Endothelial cell of umbilical vein (primary cell): ENCODE measurements around the gene SMAD2. TPM values are rescaled to one million over a fixed set of nuclear protein-coding genes. Genes with fewer than 3 reads are reported as not detected.

Experiments used
- BruUV-seq: library from RNA; stranded (reverse); fragments of 400-500 nt; replicated peaks from 2 replicates; lab custom pipeline; 2021; lab: Mats Ljungman, UMichigan
- CTCF ChIA-PET: fragments of 300-600, 350-600 bp; sonication (Branson Sonifier 250); formaldehyde crosslinking; loops from one replicate; lab custom pipeline; 2021; ENCODE audit warnings: antibody characterized with exemption, inconsistent platforms; lab: Charles Lee
- POLR2A ChIA-PET: fragments of 300-600, 350-600 bp; sonication (Branson Sonifier 250); formaldehyde crosslinking; loops from one replicate; lab custom pipeline; 2021; ENCODE audit warnings: antibody characterized with exemption, inconsistent platforms; lab: Charles Lee
- DNase-seq: peaks from one replicate; pipeline ENCODE4 v3.0.0-alpha.2; 2011; ENCODE audit warnings: low read depth, low spot score
- FAIRE-seq: peaks from 2 replicates; lab custom pipeline; 2011; peaks lifted over from hg19 to GRCh38; lab: Jason Lieb, UNC
- H2AFZ ChIP-seq: 2 replicates; pipeline ENCODE4 v1.6.0; 2012; ENCODE audit warnings: low read depth, low read length, control low read depth, inconsistent platforms
- H3K27ac ChIP-seq: 2 replicates; pipeline ENCODE4 v1.5.1; 2011; ENCODE audit warnings: low read depth, mild to moderate bottlenecking, control low read depth, low read length, moderate library complexity; ENCODE audit not compliant: insufficient read depth
- H3K27me3 ChIP-seq, 2 experiments: 2 replicates each; pipeline versions ENCODE4 v1.6.0 to v1.6.1; 2011; ENCODE audit warnings: low read length in 2 of 2, mixed read lengths in 1 of 2; ENCODE audit not compliant: control insufficient read depth in 2 of 2, insufficient read depth in 2 of 2
- H3K36me3 ChIP-seq, 2 experiments: 2 replicates in 1 of 2; 3 replicates in 1 of 2; pipeline ENCODE4 v1.5.1; 2011; ENCODE audit warnings: low read length in 2 of 2, mild to moderate bottlenecking in 1 of 2, moderate library complexity in 1 of 2; ENCODE audit not compliant: control insufficient read depth in 2 of 2, insufficient read depth in 2 of 2; ENCODE audit errors: extremely low read depth in 1 of 2
- H3K4me1 ChIP-seq: 3 replicates; pipeline ENCODE4 v1.5.1; 2011; ENCODE audit warnings: mild to moderate bottlenecking, low read length; ENCODE audit not compliant: control insufficient read depth, insufficient read depth; ENCODE audit errors: extremely low read depth
- H3K4me2 ChIP-seq: 2 replicates; pipeline ENCODE4 v1.6.1; 2011; ENCODE audit warnings: low read length, control low read depth, mixed read lengths; ENCODE audit not compliant: insufficient read depth
- H3K4me3 ChIP-seq, 3 experiments: fragments of 200-600 bp in 1 of 3; sonication (generic), shearing (Covaris generic) in 1 of 3; replicated peaks in 1 of 3; 2 replicates each; pipeline ENCODE4 v1.5.1; 2011 to 2016; ENCODE audit warnings: control low read depth in 3 of 3, low read length in 3 of 3, mild to moderate bottlenecking in 2 of 3, inconsistent platforms in 1 of 3, low read depth in 1 of 3, moderate library complexity in 1 of 3; ENCODE audit not compliant: insufficient read depth in 1 of 3
- H3K79me2 ChIP-seq: 2 replicates; pipeline ENCODE4 v1.6.0; 2012; ENCODE audit warnings: low read length, inconsistent platforms; ENCODE audit not compliant: control insufficient read depth, insufficient read depth
- H3K9ac ChIP-seq: replicated peaks from 2 replicates; pipeline ENCODE3; 2011; ENCODE audit warnings: low read length, control low read depth; ENCODE audit not compliant: insufficient read depth; ENCODE audit errors: extremely low read depth
- H3K9me1 ChIP-seq: replicated peaks from 3 replicates; pipeline ENCODE4 v1.6.0; 2011; ENCODE audit warnings: mild to moderate bottlenecking, low read length; ENCODE audit not compliant: control insufficient read depth, insufficient read depth; ENCODE audit errors: extremely low read depth
- H3K9me3 ChIP-seq: replicated peaks from 2 replicates; pipeline ENCODE4 v1.5.1; 2012; ENCODE audit warnings: low read length, inconsistent platforms; ENCODE audit not compliant: control insufficient read depth, insufficient read depth
- H4K20me1 ChIP-seq: replicated peaks from 2 replicates; pipeline ENCODE3; 2011; ENCODE audit warnings: mild to moderate bottlenecking, low read length; ENCODE audit not compliant: control insufficient read depth, insufficient read depth; ENCODE audit errors: extremely low read depth
- EZH2 ChIP-seq: IDR thresholded peaks from 2 replicates; pipeline ENCODE4 v1.6.1; 2012; ENCODE audit warnings: borderline replicate concordance, low read depth, mild to moderate bottlenecking, moderate library complexity, low read length, inconsistent platforms; ENCODE audit not compliant: severe bottlenecking
- FOS ChIP-seq: IDR thresholded peaks from 2 replicates; pipeline ENCODE4 v1.6.1; 2011; ENCODE audit warnings: mild to moderate bottlenecking, low read length, moderate library complexity, borderline replicate concordance; ENCODE audit not compliant: insufficient read depth
- GATA2 ChIP-seq: IDR thresholded peaks from 2 replicates; pipeline ENCODE4 v1.7.0; 2011; ENCODE audit warnings: low read depth, mild to moderate bottlenecking, moderate library complexity, mixed read lengths, low read length; ENCODE audit not compliant: insufficient read length, insufficient read depth
- JUN ChIP-seq: IDR thresholded peaks from 2 replicates; pipeline ENCODE4 v1.6.1; 2011; ENCODE audit warnings: borderline replicate concordance, low read depth; ENCODE audit not compliant: insufficient read length, insufficient read depth
- MAX ChIP-seq: IDR thresholded peaks from 2 replicates; pipeline ENCODE4 v1.6.1; 2011; ENCODE audit not compliant: insufficient read depth, insufficient read length
- MYC ChIP-seq: IDR thresholded peaks from one replicate; pipeline ENCODE4 v1.6.1; 2011; ENCODE audit warnings: mild to moderate bottlenecking, low read depth, low read length
- POLR2A ChIP-seq: IDR thresholded peaks from 2 replicates; pipeline ENCODE4 v1.6.1; 2012; ENCODE audit warnings: low read depth, mild to moderate bottlenecking, control low read depth, low read length
- POLR2AphosphoS5 ChIP-seq: IDR thresholded peaks from 2 replicates; pipeline ENCODE4 v1.6.1; 2012; ENCODE audit warnings: low read depth, mild to moderate bottlenecking, control low read depth, low read length, moderate library complexity; ENCODE audit not compliant: insufficient read depth
- dilution Hi-C: fragments of 300-500 bp; cut with MboI; formaldehyde crosslinking; loops from one replicate; pipeline ENCODE4 v1.15.0; 2019; ENCODE audit warnings: low sequenced_read_pairs; ENCODE audit not compliant: extremely low pct_ligation_motif_present
- intact Hi-C: fragments of 100-400 bp; cut with micrococcal nuclease; formaldehyde crosslinking; loops from one replicate; pipeline ENCODE4 v1.10.0; 2022
- polyA plus RNA-seq, 4 experiments: library from polyadenylated mRNA; depleted of rRNA in 3 of 4; stranded (reverse) in 3 of 4; unstranded in 1 of 4; fragments of >200 nt; gene quantifications; 2 replicates each; pipeline versions ENCODE4 v1.2.1 to v1.2.3, GENCODE V29; 2011 to 2012; ENCODE audit warnings: missing spikeins in 1 of 4
- total RNA-seq: library from RNA; stranded (reverse); gene quantifications from 2 replicates; pipeline ENCODE4 v1.2.3, GENCODE V29; 2021
- TF ChIP-seq, protein P1 (sequence below), 2 donors: IDR thresholded peaks; 1 replicate in 1 of 2; 2 replicates in 1 of 2; pipeline ENCODE4 v1.5.1; 2011; ENCODE audit warnings: low read length in 2 of 2, mild to moderate bottlenecking in 2 of 2, moderate library complexity in 2 of 2, control low read depth in 1 of 2, inconsistent platforms in 1 of 2, low read depth in 1 of 2; ENCODE audit not compliant: insufficient read depth in 1 of 2; ENCODE audit errors: extremely low read depth in 1 of 2

Gene SMAD2
- total and polyA plus RNA-seq, 2 donors (not counting 3 experiments of a cell fraction or from before 2014, with no cell fraction given), result 40.3 to 123 TPM

DNA sequence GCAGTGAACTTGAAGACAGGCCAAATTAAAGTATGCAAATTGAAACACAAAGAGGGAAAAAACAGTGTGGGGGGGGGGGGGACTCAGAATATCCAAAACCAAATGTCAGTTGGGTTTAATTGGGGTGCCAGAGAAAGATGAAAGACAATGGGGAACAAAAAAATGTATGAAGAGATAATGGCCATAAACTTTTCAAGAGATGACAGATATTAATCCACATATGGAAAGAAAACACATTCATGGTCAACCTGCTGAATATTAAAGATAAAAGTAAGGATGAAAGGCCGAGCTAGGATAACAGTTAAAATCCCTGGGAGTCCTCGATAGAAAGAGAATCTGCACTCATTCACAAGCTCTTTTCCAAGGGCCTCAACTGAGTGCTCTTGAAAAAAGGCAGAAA, 26.6 kb downstream of the SMAD2 start:
- H3K9me3 ChIP-seq, result no peaks in the 10 kb centered on the region
- H3K4me3 ChIP-seq, result no peak overlapping the region
- no TSS peak for BruUV-seq
- no peak overlapping the region for H3K9ac ChIP-seq
- no peaks in the 10 kb centered on the region for H3K36me3 ChIP-seq
- no peak overlapping the region for H3K27ac ChIP-seq
- peaks cover 45% of the 10 kb centered on the region for H4K20me1 ChIP-seq
- peaks cover 98% of the 10 kb centered on the region for H3K79me2 ChIP-seq
- no peak overlapping the region for H2AFZ ChIP-seq
- no peaks in the 10 kb centered on the region for H3K27me3 ChIP-seq
- ChIA-PET POLR2A (interaction anchor here (0.8 kb wide), 1 partner anchor 60 kb away, joined by 6 read pairs; no protein-coding TSS in a partner anchor), CTCF (no interaction called here)
- no peak overlapping the region for H3K4me2 ChIP-seq
- no peak for DNase-seq
- TF ChIP-seq, protein P1, sequence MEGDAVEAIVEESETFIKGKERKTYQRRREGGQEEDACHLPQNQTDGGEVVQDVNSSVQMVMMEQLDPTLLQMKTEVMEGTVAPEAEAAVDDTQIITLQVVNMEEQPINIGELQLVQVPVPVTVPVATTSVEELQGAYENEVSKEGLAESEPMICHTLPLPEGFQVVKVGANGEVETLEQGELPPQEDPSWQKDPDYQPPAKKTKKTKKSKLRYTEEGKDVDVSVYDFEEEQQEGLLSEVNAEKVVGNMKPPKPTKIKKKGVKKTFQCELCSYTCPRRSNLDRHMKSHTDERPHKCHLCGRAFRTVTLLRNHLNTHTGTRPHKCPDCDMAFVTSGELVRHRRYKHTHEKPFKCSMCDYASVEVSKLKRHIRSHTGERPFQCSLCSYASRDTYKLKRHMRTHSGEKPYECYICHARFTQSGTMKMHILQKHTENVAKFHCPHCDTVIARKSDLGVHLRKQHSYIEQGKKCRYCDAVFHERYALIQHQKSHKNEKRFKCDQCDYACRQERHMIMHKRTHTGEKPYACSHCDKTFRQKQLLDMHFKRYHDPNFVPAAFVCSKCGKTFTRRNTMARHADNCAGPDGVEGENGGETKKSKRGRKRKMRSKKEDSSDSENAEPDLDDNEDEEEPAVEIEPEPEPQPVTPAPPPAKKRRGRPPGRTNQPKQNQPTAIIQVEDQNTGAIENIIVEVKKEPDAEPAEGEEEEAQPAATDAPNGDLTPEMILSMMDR (IDR thresholded peaks at IDR 0.05; ENCODE audit: extremely low read depth in 1 of 2, insufficient read depth in 1 of 2, low read depth in 1 of 2, low read length in 2 of 2), result no peak
- TF ChIP-seq MAX (no peak), MYC (no peak), POLR2A (no peak), GATA2 (no peak), FOS (no peak), JUN (no peak), POLR2AphosphoS5 (no peak), EZH2 (no peak)
- no peaks in the 10 kb centered on the region for H3K9me1 ChIP-seq
- H3K4me1 ChIP-seq, result peaks cover 10% of the 10 kb centered on the region
- dilution Hi-C loops (no loop called here), intact Hi-C loops (no loop called here)
- no peak for FAIRE-seq
